Measurements from ENCODE around the gene CDC37.
"Not testable (repeated sequence)": the region's sequence is repeated elsewhere in the genome, so short reads cannot be mapped to it uniquely, and the experiment has no call there.

CDC37 gene

GRCh38 chr19:10419646-10420443 lies 16.5 kb upstream of the CDC37 start:
- DNase-seq: peak; percentile 86

GRCh38 chr19:10419200-10419645 lies 15.9 kb upstream of the CDC37 start:
- DNase-seq: no peak

- no peak for DNase-seq
These were observed 15.3 kb upstream of the CDC37 start for GRCh38 chr19:10418485-10419199.

- DNase-seq: no peak
These were observed 14.8 kb upstream of the CDC37 start for GRCh38 chr19:10418235-10418484.

GRCh38 chr19:10417541-10418234 lies 14.3 kb upstream of the CDC37 start:
- DNase-seq: no peak

GRCh38 chr19:10416380-10417257 lies 13.3 kb upstream of the CDC37 start:
- peak; percentile 99 for DNase-seq

GRCh38 chr19:10416083-10416379 lies 12.7 kb upstream of the CDC37 start:
- DNase-seq: no peak

- no peak for DNase-seq
These were observed 9.1 kb upstream of the CDC37 start for GRCh38 chr19:10412257-10412977.

- DNase-seq: not testable (repeated sequence)
These were observed 7.9 kb upstream of the CDC37 start for GRCh38 chr19:10411224-10411623.

- DNase-seq: peak; percentile 87
These were observed 5.4 kb upstream of the CDC37 start for GRCh38 chr19:10408511-10409283.

- DNase-seq: no peak
These were observed 3.8 kb upstream of the CDC37 start for GRCh38 chr19:10407096-10407495.

- no peak for DNase-seq
These were observed 2.8 kb upstream of the CDC37 start for GRCh38 chr19:10406191-10406590.

- DNase-seq: no peak
These were observed 1.8 kb upstream of the CDC37 start for GRCh38 chr19:10404888-10405820.

- DNase-seq: no peak
These were observed 802 bp downstream of the CDC37 start for GRCh38 chr19:10402441-10403038.

GRCh38 chr19:10399878-10400277 lies 3.5 kb downstream of the CDC37 start:
- no peak for DNase-seq

- not testable (repeated sequence) for DNase-seq
These were observed 4.0 kb downstream of the CDC37 start for GRCh38 chr19:10399340-10399739.

- DNase-seq: no peak
These were observed 4.5 kb downstream of the CDC37 start for GRCh38 chr19:10398819-10399218.

GRCh38 chr19:10395917-10396316 lies 7.4 kb downstream of the CDC37 start:
- no peak for DNase-seq

GRCh38 chr19:10395436-10395835 lies 7.9 kb downstream of the CDC37 start:
- DNase-seq: no peak

GRCh38 chr19:10395003-10395402 lies 8.3 kb downstream of the CDC37 start:
- no peak for DNase-seq
